HepG2 (cell line): ENCODE results near the gene AP2S1. TPM values are rescaled to one million over a fixed set of nuclear protein-coding genes. Genes with fewer than 3 reads are reported as not detected.

Source experiments
- ATAC-seq: fragments of 200-7000 bp; cut with Tn5 transposase; 3 replicates; pipeline ENCODE4 v1.9.1; 2020; ENCODE audit warnings: mild to moderate bottlenecking, moderate library complexity
- BruUV-seq: library from RNA; stranded (reverse); fragments of 400-500 nt; replicated peaks from 2 replicates; lab custom pipeline; 2021; lab: Mats Ljungman, UMichigan
- CTCF ChIA-PET: fragments of 300-600 bp; formaldehyde crosslinking; extraction: SDS; loops from one replicate; lab custom pipeline; 2021; ENCODE audit warnings: low total read pairs, inconsistent platforms, low intra/inter-chr PET ratio; lab: Yijun Ruan, JAX
- POLR2A ChIA-PET: fragments of 350-600 bp; sonication (Branson Sonifier 250); formaldehyde crosslinking; loops from one replicate; lab custom pipeline; 2020; ENCODE audit warnings: antibody characterized with exemption, inconsistent platforms; lab: Yijun Ruan, JAX
- DNase-seq: peaks from one replicate; pipeline ENCODE4 v3.0.0-alpha.2; 2015; ENCODE audit warnings: low spot score
- FAIRE-seq: peaks from 3 replicates; lab custom pipeline; 2011; peaks lifted over from hg19 to GRCh38; lab: Jason Lieb, UNC
- H2AFZ ChIP-seq: one replicate; pipeline ENCODE4 v1.6.1; 2011; ENCODE audit warnings: low read length, inconsistent platforms
- H3K27ac ChIP-seq: fragments of 300-600 bp; 3 replicates; pipeline ENCODE4 v1.8.0; 2011; ENCODE audit warnings: mixed run types, mild to moderate bottlenecking, mixed read lengths, low read length, inconsistent platforms; ENCODE audit not compliant: insufficient read depth; ENCODE audit errors: extremely low read length
- H3K27me3 ChIP-seq, 2 experiments: fragments of 200-600 bp in 1 of 2; 2 replicates in 1 of 2; 3 replicates in 1 of 2; pipeline versions ENCODE4 v1.6.0 to v1.8.0; 2011; ENCODE audit warnings: low read length in 2 of 2, mild to moderate bottlenecking in 2 of 2, moderate library complexity in 2 of 2, inconsistent platforms in 1 of 2; ENCODE audit not compliant: insufficient read depth in 2 of 2, control insufficient read depth in 1 of 2
- H3K36me3 ChIP-seq, 2 experiments: fragments of 200-600 bp in 1 of 2; replicated peaks in 1 of 2; 2 replicates in 1 of 2; 3 replicates in 1 of 2; pipeline versions ENCODE4 v1.5.1 to v1.8.0; 2011; ENCODE audit warnings: low read length in 2 of 2, inconsistent platforms in 1 of 2; ENCODE audit not compliant: insufficient read depth in 2 of 2, control insufficient read depth in 1 of 2
- H3K4me1 ChIP-seq: 2 replicates; pipeline ENCODE4 v1.5.1; 2012; ENCODE audit warnings: low read length, inconsistent platforms; ENCODE audit not compliant: insufficient read depth
- H3K4me2 ChIP-seq: 2 replicates; pipeline ENCODE4 v1.6.0; 2011; ENCODE audit warnings: low read depth, low read length, inconsistent platforms
- H3K4me3 ChIP-seq, 3 experiments: fragments of 200-600 bp in 1 of 3; sonication (generic), shearing (Covaris generic) in 1 of 3; replicated peaks in 1 of 3; 2 replicates each; pipeline ENCODE4 v1.5.1; 2011 to 2016; ENCODE audit warnings: low read length in 3 of 3, inconsistent platforms in 2 of 3, low read depth in 2 of 3, mild to moderate bottlenecking in 2 of 3, control low read depth in 1 of 3, mixed read lengths in 1 of 3; ENCODE audit not compliant: insufficient read depth in 1 of 3
- H3K79me2 ChIP-seq: one replicate; pipeline ENCODE4 v1.6.1; 2011; ENCODE audit warnings: low read length, inconsistent platforms; ENCODE audit not compliant: insufficient read depth
- H3K9ac ChIP-seq: 2 replicates; pipeline ENCODE4 v1.6.0; 2011; ENCODE audit warnings: mild to moderate bottlenecking, low read depth, low read length, inconsistent platforms; ENCODE audit not compliant: insufficient read depth
- H3K9me3 ChIP-seq: 2 replicates; pipeline ENCODE4 v1.5.1; 2012; ENCODE audit warnings: mild to moderate bottlenecking, low read length
- H4K20me1 ChIP-seq: 2 replicates; pipeline ENCODE4 v1.6.0; 2011; ENCODE audit warnings: inconsistent platforms, mild to moderate bottlenecking, low read length, moderate library complexity; ENCODE audit not compliant: insufficient read depth
- ARNT ChIP-seq: fragments of 450-650 bp; IDR thresholded peaks from 2 replicates; pipeline ENCODE4 v1.6.1; 2017
- GABPA ChIP-seq, 2 experiments: IDR thresholded peaks; 2 replicates each; pipeline ENCODE4 v1.6.1; 2011 to 2016; ENCODE audit warnings: low read depth in 2 of 2, low read length in 1 of 2, missing biosample characterization in 1 of 2, missing genetic modification characterization in 1 of 2
- JARID2 ChIP-seq: sonication (generic); formaldehyde crosslinking; IDR thresholded peaks from 2 replicates; pipeline ENCODE4 v1.8.1; 2023; ENCODE audit warnings: missing genetic modification reagents, inconsistent platforms; ENCODE audit not compliant: insufficient replicate concordance
- ZNF143 ChIP-seq: sonication (generic); formaldehyde crosslinking; IDR thresholded peaks from 2 replicates; pipeline ENCODE4 v1.4.0; 2020; ENCODE audit warnings: missing genetic modification reagents
- ZNF615 ChIP-seq: sonication (generic); formaldehyde crosslinking; IDR thresholded peaks from 2 replicates; pipeline ENCODE4 v1.5.0; 2020; ENCODE audit warnings: mild to moderate bottlenecking, missing genetic modification reagents, borderline replicate concordance
- ZSCAN21 ChIP-seq: sonication (generic); formaldehyde crosslinking; IDR thresholded peaks from 2 replicates; pipeline ENCODE4 v1.8.0; 2022; ENCODE audit warnings: mild to moderate bottlenecking, missing genetic modification reagents, moderate library complexity, borderline replicate concordance
- WGBS: methylation state at CpG from one replicate; pipeline ENCODE4 v1.1.6; 2017; ENCODE audit warnings: low lambda C conversion rate; 5-methylcytosine and 5-hydroxymethylcytosine counted together
- in situ Hi-C: cut with HindIII; loops from 2 replicates; pipeline ENCODE4 v1.10.0; 2017; ENCODE audit warnings: low pct_unique_long_range_greater_than_20kb; ENCODE audit not compliant: extremely low pct_ligation_motif_present
- intact Hi-C: fragments of 100-400 bp; cut with micrococcal nuclease; formaldehyde crosslinking; loops from one replicate; pipeline ENCODE4 v1.10.0; 2022; ENCODE audit not compliant: unreplicated experiment
- polyA plus RNA-seq, 8 experiments: library from polyadenylated mRNA; depleted of rRNA in 3 of 8; stranded (reverse) in 7 of 8; unstranded in 1 of 8; fragments of >200 nt; fragmentation: Illumina TruSeq in 4 of 8; extraction: Trizol in 4 of 8; gene quantifications; 2 replicates each; pipeline versions ENCODE4 v1.2.1 to v1.2.3, GENCODE V29; 2011 to 2016; ENCODE audit warnings: low read depth in 4 of 8, missing spikeins in 1 of 8, mixed read lengths in 1 of 8; ENCODE audit not compliant: insufficient read depth in 1 of 8
- total RNA-seq, 5 experiments: library from RNA; depleted of rRNA; stranded (reverse); fragments of >200 nt; fragmentation: Illumina TruSeq; extraction: Trizol; gene quantifications; 2 replicates each; pipeline ENCODE4 v1.2.3, GENCODE V29; 2016; ENCODE audit warnings: low read depth in 1 of 5
- TF ChIP-seq, protein P1 (sequence below): sonication (generic); formaldehyde crosslinking; IDR thresholded peaks from 2 replicates; pipeline ENCODE4 v1.4.0; 2020; ENCODE audit warnings: missing genetic modification reagents
- TF ChIP-seq, protein P2 (sequence below): sonication (generic); formaldehyde crosslinking; IDR thresholded peaks from 2 replicates; pipeline ENCODE4 v1.4.0; 2020; ENCODE audit warnings: missing genetic modification reagents

The AP2S1 gene
- total and polyA plus RNA-seq, 2 of the 13 experiments (the other 11 are each of a cell fraction or from before 2014, with no cell fraction given) = 45.2 to 86.1 TPM

DNA sequence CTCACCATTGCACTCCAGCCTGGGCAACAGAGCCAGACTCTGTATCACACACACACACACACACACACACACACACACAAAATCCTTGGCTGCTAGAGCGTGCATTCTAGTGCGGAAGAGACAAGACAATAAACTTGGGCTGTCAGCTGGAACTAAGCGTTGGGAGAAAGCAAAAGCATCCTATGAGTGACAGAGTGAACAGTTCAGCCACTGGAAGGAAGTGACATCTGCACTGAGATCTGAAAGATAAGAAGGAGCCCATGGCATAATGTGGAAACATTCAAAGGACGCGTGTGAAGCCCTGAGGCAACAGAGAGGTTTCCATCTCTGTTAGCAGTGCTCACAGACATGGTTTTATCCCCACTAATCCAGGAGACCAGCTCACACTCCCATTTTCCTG is 58.7 kb downstream of the AP2S1 start:
- 0 out of 2 replicates have a peak overlapping the region, but pooled peaks have one; percentile 2 for H3K4me2 ChIP-seq

DNA sequence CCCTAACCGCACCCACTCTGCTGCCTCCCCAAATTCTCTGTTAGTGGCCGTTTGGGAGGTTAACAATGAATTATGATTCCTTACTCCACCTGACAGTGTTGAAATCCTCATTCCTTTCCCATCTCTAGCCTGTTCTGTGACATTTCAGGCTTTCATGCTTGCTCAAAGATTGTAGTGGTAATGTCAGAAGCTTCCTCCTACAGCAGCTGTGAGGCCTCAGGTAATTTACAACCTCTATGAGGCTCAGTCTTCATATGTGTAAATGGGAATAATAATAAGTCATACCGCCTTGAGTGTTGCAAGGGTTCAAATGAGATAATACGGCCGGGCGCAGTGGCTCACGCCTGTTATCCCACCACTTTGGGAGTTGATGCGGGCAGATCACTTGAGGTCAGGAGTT is 61.3 kb downstream of the AP2S1 start:
- BruUV-seq = no TSS peak
- Histone ChIP-seq H3K79me2 (peaks cover 40% of the 10 kb centered on the region), H3K4me2 (no peak overlapping the region), H4K20me1 (peaks cover 11% of the 10 kb centered on the region), H3K4me1 (peaks cover 51% of the 10 kb centered on the region), H3K4me3 (no peak overlapping the region), H3K9me3 (no peaks in the 10 kb centered on the region), H3K27ac (no peak overlapping the region), H3K36me3 (peaks cover 0 to under 1% of the 10 kb centered on the region in 2 experiments; a peak in 2 of 5 replicates), H3K27me3 (no peaks in the 10 kb centered on the region; a peak in 1 of 5 replicates), H2AFZ (no peak overlapping the region), H3K9ac (no peak overlapping the region)
- intact Hi-C loops = no loop called here
- in situ Hi-C loops = no loop called here
- ATAC-seq (no peak), FAIRE-seq (no peak), DNase-seq (no peak)
- TF ChIP-seq ZNF615 (CRISPR knock-in tag) (no peak), ARNT (no peak), JARID2 (CRISPR knock-in tag) (no peak), ZSCAN21 (CRISPR knock-in tag) (no peak)
- TF ChIP-seq, protein P1, sequence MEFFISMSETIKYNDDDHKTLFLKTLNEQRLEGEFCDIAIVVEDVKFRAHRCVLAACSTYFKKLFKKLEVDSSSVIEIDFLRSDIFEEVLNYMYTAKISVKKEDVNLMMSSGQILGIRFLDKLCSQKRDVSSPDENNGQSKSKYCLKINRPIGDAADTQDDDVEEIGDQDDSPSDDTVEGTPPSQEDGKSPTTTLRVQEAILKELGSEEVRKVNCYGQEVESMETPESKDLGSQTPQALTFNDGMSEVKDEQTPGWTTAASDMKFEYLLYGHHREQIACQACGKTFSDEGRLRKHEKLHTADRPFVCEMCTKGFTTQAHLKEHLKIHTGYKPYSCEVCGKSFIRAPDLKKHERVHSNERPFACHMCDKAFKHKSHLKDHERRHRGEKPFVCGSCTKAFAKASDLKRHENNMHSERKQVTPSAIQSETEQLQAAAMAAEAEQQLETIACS (CRISPR knock-in tag) = no peak
- TF ChIP-seq, protein P2, sequence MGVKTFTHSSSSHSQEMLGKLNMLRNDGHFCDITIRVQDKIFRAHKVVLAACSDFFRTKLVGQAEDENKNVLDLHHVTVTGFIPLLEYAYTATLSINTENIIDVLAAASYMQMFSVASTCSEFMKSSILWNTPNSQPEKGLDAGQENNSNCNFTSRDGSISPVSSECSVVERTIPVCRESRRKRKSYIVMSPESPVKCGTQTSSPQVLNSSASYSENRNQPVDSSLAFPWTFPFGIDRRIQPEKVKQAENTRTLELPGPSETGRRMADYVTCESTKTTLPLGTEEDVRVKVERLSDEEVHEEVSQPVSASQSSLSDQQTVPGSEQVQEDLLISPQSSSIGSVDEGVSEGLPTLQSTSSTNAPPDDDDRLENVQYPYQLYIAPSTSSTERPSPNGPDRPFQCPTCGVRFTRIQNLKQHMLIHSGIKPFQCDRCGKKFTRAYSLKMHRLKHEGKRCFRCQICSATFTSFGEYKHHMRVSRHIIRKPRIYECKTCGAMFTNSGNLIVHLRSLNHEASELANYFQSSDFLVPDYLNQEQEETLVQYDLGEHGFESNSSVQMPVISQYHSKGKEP (CRISPR knock-in tag) = no peak
- ChIA-PET CTCF (no interaction called here), POLR2A (interaction anchor here (1.0 to 4.5 kb wide), 5 partner anchors 14 to 51 kb away, joined by 3 to 21 read pairs (median 6); no protein-coding TSS in a partner anchor)
- 77% methylated on average over 8 of the region's 8 CpGs for WGBS

More for the DNA sequence above, 58.7 kb downstream of the AP2S1 start:
- FAIRE-seq (no peak), DNase-seq (no peak), ATAC-seq (no peak)
- no peak overlapping the region for H3K9ac ChIP-seq
- no peak for TF ChIP-seq GABPA (IDR thresholded peaks at IDR 0.05; ENCODE audit: low read depth, low read length)
- 0 out of 2 replicates have a peak, but pooled peaks have one; percentile 27 for TF ChIP-seq GABPA (CRISPR knock-in tag; IDR thresholded peaks at IDR 0.05; ENCODE audit: low read depth)
- TF ChIP-seq ZNF143 = no peak
- no peak overlapping the region for H2AFZ ChIP-seq
- CTCF ChIA-PET = no interaction called here
- no peak overlapping the region for H3K4me3 ChIP-seq
- in situ Hi-C loops (no loop called here), intact Hi-C loops (loop anchor here (2.0 kb wide), 1 partner anchor 25 kb away; no protein-coding TSS in a partner anchor)
- H3K79me2 ChIP-seq = peaks cover 14% of the 10 kb centered on the region
- no peaks in the 10 kb centered on the region for H3K9me3 ChIP-seq
- H3K4me1 ChIP-seq = peaks cover 51% of the 10 kb centered on the region
- H3K36me3 ChIP-seq = no peaks in the 10 kb centered on the region
- no peaks in the 10 kb centered on the region for H4K20me1 ChIP-seq
- POLR2A ChIA-PET = interaction anchor here (0.5 to 2.2 kb wide), 3 partner anchors 7 to 30 kb away, joined by 3 to 12 read pairs (median 10); no protein-coding TSS in a partner anchor
- peaks cover 1 to 2% of the 10 kb centered on the region in 2 experiments; a peak in 2 of 5 replicates for H3K27me3 ChIP-seq
- H3K27ac ChIP-seq = no peak overlapping the region
- BruUV-seq = no TSS peak
- 28% methylated on average over 4 of the region's 5 CpGs for WGBS
